Panc1 (cell line): Measurements from ENCODE around the gene CREB3L1. TPM values are rescaled to one million over a fixed set of nuclear protein-coding genes. Genes with fewer than 3 reads are reported as not detected.

Experiments used
- ATAC-seq: fragments of 200-7000 bp; cut with Tn5 transposase; 2 replicates; pipeline ENCODE4 v1.9.1; 2020; ENCODE audit warnings: mild to moderate bottlenecking, moderate library complexity
- BruUV-seq: library from RNA; stranded (reverse); fragments of 400-500 nt; replicated peaks from 2 replicates; lab custom pipeline; 2021; lab: Mats Ljungman, UMichigan
- CTCF ChIA-PET: fragments of 300-600 bp; sonication (Branson Sonifier 250); formaldehyde crosslinking; loops from one replicate; lab custom pipeline; 2022; ENCODE audit warnings: antibody characterized with exemption; lab: Charles Lee
- POLR2A ChIA-PET: fragments of 300-600 bp; sonication (Branson Sonifier 250); formaldehyde crosslinking; loops from one replicate; lab custom pipeline; 2022; ENCODE audit warnings: antibody characterized with exemption; lab: Charles Lee
- DNase-seq: peaks from one replicate; pipeline ENCODE4 v3.0.0-alpha.2; 2010; ENCODE audit warnings: low read depth, low spot score
- H3K27ac ChIP-seq: 2 replicates; pipeline ENCODE4 v1.5.1; 2011; ENCODE audit warnings: mild to moderate bottlenecking, low read length, inconsistent platforms
- H3K27me3 ChIP-seq: fragments of 200-500 bp; sonication (Bioruptor generic); 2 replicates; pipeline ENCODE4 v1.6.0; 2014; ENCODE audit warnings: low read length, inconsistent platforms; ENCODE audit not compliant: control insufficient read depth, insufficient read depth
- H3K36me3 ChIP-seq: fragments of 200-500 bp; sonication (Bioruptor generic); 2 replicates; pipeline ENCODE4 v1.5.1; 2014; ENCODE audit warnings: inconsistent platforms, mild to moderate bottlenecking, low read length, moderate library complexity; ENCODE audit not compliant: control insufficient read depth, insufficient read depth
- H3K4me1 ChIP-seq: 2 replicates; pipeline ENCODE4 v1.5.1; 2011; ENCODE audit warnings: inconsistent platforms, mild to moderate bottlenecking, low read length, moderate library complexity; ENCODE audit not compliant: control insufficient read depth, insufficient read depth
- H3K4me3 ChIP-seq, 2 experiments: 2 replicates each; pipeline ENCODE4 v1.5.1; 2011 to 2012; ENCODE audit warnings: low read depth in 2 of 2, low read length in 2 of 2, mild to moderate bottlenecking in 2 of 2, inconsistent platforms in 1 of 2, moderate library complexity in 1 of 2
- H3K9me3 ChIP-seq: fragments of 200-500 bp; sonication (Bioruptor generic); 2 replicates; pipeline ENCODE4 v1.5.1; 2014; ENCODE audit warnings: low read depth, mild to moderate bottlenecking, inconsistent platforms, low read length, moderate library complexity; ENCODE audit not compliant: control insufficient read depth, insufficient read depth
- CTCF ChIP-seq: fragments of 450-650 bp; IDR thresholded peaks from 2 replicates; pipeline ENCODE4 v1.5.1; 2017; ENCODE audit warnings: mild to moderate bottlenecking
- POLR2AphosphoS5 ChIP-seq: IDR thresholded peaks from 2 replicates; pipeline ENCODE4 v1.6.1; 2012; ENCODE audit warnings: mild to moderate bottlenecking, low read depth, low read length, moderate library complexity
- REST ChIP-seq, 2 experiments: IDR thresholded peaks; 2 replicates each; pipeline ENCODE4 v1.6.1; 2011 to 2012; ENCODE audit warnings: low read depth in 2 of 2, control low read depth in 1 of 2, low read length in 1 of 2, mild to moderate bottlenecking in 1 of 2, moderate library complexity in 1 of 2; ENCODE audit not compliant: insufficient read depth in 1 of 2
- SIN3A ChIP-seq: IDR thresholded peaks from 2 replicates; pipeline ENCODE4 v1.6.1; 2012; ENCODE audit warnings: low read depth, mild to moderate bottlenecking, low read length, moderate library complexity, borderline replicate concordance; ENCODE audit not compliant: insufficient read depth
- TCF7L2 ChIP-seq: IDR thresholded peaks from 2 replicates; pipeline ENCODE4 v1.6.1; 2011; ENCODE audit warnings: mild to moderate bottlenecking, low read depth, low read length, inconsistent platforms
- in situ Hi-C: cut with HindIII; loops from 2 replicates; pipeline ENCODE4 v1.10.0; 2016; ENCODE audit warnings: low sequenced_read_pairs, low pct_unique_long_range_greater_than_20kb
- intact Hi-C: fragments of 100-400 bp; cut with micrococcal nuclease; formaldehyde crosslinking; loops from one replicate; pipeline ENCODE4 v1.10.0; 2022; ENCODE audit not compliant: unreplicated experiment
- total RNA-seq: library from RNA; stranded (reverse); gene quantifications from one replicate; pipeline ENCODE4 v1.2.1, GENCODE V29; 2021; ENCODE audit not compliant: unreplicated experiment

CREB3L1 gene
- total RNA-seq, 1 experiment from 2014 or later: 35.6 TPM

GRCh38 chr11:46338988-46339666 lies 61.7 kb downstream of the CREB3L1 start:
- in situ Hi-C loops: no loop called here
- Histone ChIP-seq H3K36me3 (no peaks in the 10 kb centered on the region), H3K4me3 (no peak overlapping the region), H3K27ac (no peak overlapping the region), H3K4me1 (peaks cover 7% of the 10 kb centered on the region), H3K9me3 (no peaks in the 10 kb centered on the region), H3K27me3 (no peaks in the 10 kb centered on the region)
- CTCF ChIA-PET: interaction anchor here (0.6 kb wide), 1 partner anchor 1016 kb away, joined by 3 read pairs; no protein-coding TSS in a partner anchor
- ATAC-seq (no peak; the same call in 1 of the 2 replicates), DNase-seq (no peak)
- BruUV-seq: no TSS peak
- POLR2A ChIA-PET: no interaction called here
- TF ChIP-seq SIN3A (no peak), POLR2AphosphoS5 (no peak), REST (IDR thresholded peaks at IDR 0.05; ENCODE audit: insufficient read depth in 1 of 2, low read depth in 2 of 2, low read length in 1 of 2) (no peak), CTCF (no peak), TCF7L2 (no peak)
- intact Hi-C loops: no loop called here

- Histone ChIP-seq H3K4me1 (peaks cover 7% of the 10 kb centered on the region), H3K27ac (no peak overlapping the region), H3K27me3 (no peaks in the 10 kb centered on the region), H3K36me3 (no peaks in the 10 kb centered on the region), H3K9me3 (no peaks in the 10 kb centered on the region), H3K4me3 (no peak overlapping the region)
- in situ Hi-C loops: no loop called here
- TF ChIP-seq POLR2AphosphoS5: no peak
- no peak for TF ChIP-seq SIN3A
- TF ChIP-seq CTCF: no peak
- no peak for TF ChIP-seq TCF7L2
- TF ChIP-seq REST (IDR thresholded peaks at IDR 0.05; ENCODE audit: insufficient read depth in 1 of 2, low read depth in 2 of 2, low read length in 1 of 2): no peak
- intact Hi-C loops: no loop called here
- CTCF ChIA-PET: no interaction called here
- POLR2A ChIA-PET: no interaction called here
- BruUV-seq: no TSS peak
- ATAC-seq (no peak), DNase-seq (no peak)
These were observed 62.4 kb downstream of the CREB3L1 start for GRCh38 chr11:46339816-46340215.
